T-cell (primary cell): Measurements from ENCODE around the gene GDPGP1. TPM values are rescaled to one million over a fixed set of nuclear protein-coding genes. Genes with fewer than 3 reads are reported as not detected.
A peak's percentile ranks its signal among the peaks of the same experiment; 100 is the strongest.

ENCODE experiments used
- ATAC-seq, 4 experiments: fragments of 200-7000 bp in 3 of 4; fragments of 150-1000 bp in 1 of 4; cut with Tn5 transposase; replicated peaks in 1 of 4; 1 replicate in 3 of 4; 2 replicates in 1 of 4; pipeline ENCODE4 v1.10.0; 2021; ENCODE audit warnings: moderate library complexity in 3 of 4, mild to moderate bottlenecking in 2 of 4, moderate number of reproducible peaks in 1 of 4
- CTCF ChIA-PET, 2 donors: fragments of 300-600 bp; sonication (Branson Sonifier 250); formaldehyde crosslinking; loops; one replicate each; lab custom pipeline; 2022; ENCODE audit warnings: antibody characterized with exemption in 2 of 2; lab: Charles Lee
- POLR2A ChIA-PET, 2 donors: fragments of 300-600 bp; sonication (Branson Sonifier 250); formaldehyde crosslinking; loops; one replicate each; lab custom pipeline; 2022; ENCODE audit warnings: antibody characterized with exemption in 2 of 2; lab: Charles Lee
- DNase-seq, 35 experiments: peaks; one replicate each; pipeline versions ENCODE4 v3.0.0 to v3.0.0-alpha.2; 2013 to 2023
- H3K27ac ChIP-seq: one replicate; pipeline ENCODE4 v1.5.1; 2013; ENCODE audit warnings: low read length
- H3K27me3 ChIP-seq, 2 experiments: replicated peaks in 1 of 2; 1 replicate in 1 of 2; 2 replicates in 1 of 2; pipeline versions ENCODE4 v1.6.1 to v1.7.0; 2013; ENCODE audit warnings: low read length in 1 of 2, mixed read lengths in 1 of 2; ENCODE audit not compliant: control insufficient read depth in 2 of 2, insufficient read depth in 2 of 2; ENCODE audit errors: extremely low read depth in 1 of 2
- H3K36me3 ChIP-seq, 2 donors: 1 replicate in 1 of 2; 2 replicates in 1 of 2; pipeline versions ENCODE4 v1.6.1 to v1.7.0; 2013; ENCODE audit warnings: low read length in 1 of 2; ENCODE audit not compliant: control insufficient read depth in 2 of 2, insufficient read depth in 1 of 2; ENCODE audit errors: extremely low read depth in 1 of 2
- H3K4me1 ChIP-seq, 2 experiments: 1 replicate in 1 of 2; 2 replicates in 1 of 2; pipeline versions ENCODE4 v1.6.1 to v1.7.0; 2013; ENCODE audit warnings: low read length in 2 of 2, mixed read lengths in 1 of 2; ENCODE audit not compliant: insufficient read depth in 2 of 2, control insufficient read depth in 1 of 2; ENCODE audit errors: extremely low read depth in 1 of 2
- H3K4me3 ChIP-seq, 2 donors: 1 replicate in 1 of 2; 2 replicates in 1 of 2; pipeline versions ENCODE4 v1.5.1 to v1.7.0; 2013; ENCODE audit warnings: mild to moderate bottlenecking in 2 of 2, low read length in 1 of 2, moderate library complexity in 1 of 2; ENCODE audit not compliant: control insufficient read depth in 1 of 2; ENCODE audit errors: extremely low read depth in 1 of 2
- H3K9me3 ChIP-seq: 2 replicates; pipeline ENCODE4 v1.7.0; 2013
- H3K27ac Mint-ChIP-seq, 2 donors: one replicate each; pipeline ENCODE4 v1.8.0; 2020 to 2021; ENCODE audit warnings: mild to moderate bottlenecking in 2 of 2, mixed read lengths in 2 of 2
- H3K27me3 Mint-ChIP-seq, 2 donors: one replicate each; pipeline ENCODE4 v1.8.0; 2021 to 2022; ENCODE audit warnings: mixed read lengths in 2 of 2
- H3K36me3 Mint-ChIP-seq: one replicate; pipeline ENCODE4 v1.8.0; 2021; ENCODE audit warnings: mixed read lengths
- H3K4me1 Mint-ChIP-seq, 3 donors: one replicate each; pipeline ENCODE4 v1.8.0; 2020 to 2022; ENCODE audit warnings: mixed read lengths in 3 of 3, mild to moderate bottlenecking in 1 of 3
- H3K4me3 Mint-ChIP-seq, 3 donors: one replicate each; pipeline ENCODE4 v1.8.0; 2020 to 2022; ENCODE audit warnings: mild to moderate bottlenecking in 3 of 3, mixed read lengths in 3 of 3, moderate library complexity in 3 of 3
- H3K9me3 Mint-ChIP-seq, 3 donors: one replicate each; pipeline ENCODE4 v1.8.0; 2020 to 2022; ENCODE audit warnings: mixed read lengths in 3 of 3
- WGBS: methylation state at CpG from one replicate; pipeline ENCODE4 v1.1.5; 2013; ENCODE audit warnings: missing lambda C conversion rate; ENCODE audit not compliant: insufficient coverage; 5-methylcytosine and 5-hydroxymethylcytosine counted together
- total RNA-seq, 35 experiments: library from RNA in 6 of 35; stranded (reverse) in 6 of 35; fragments of 120-200 nt in 1 of 35; gene quantifications; one replicate each; pipeline versions ENCODE4 v1.2.1 to v1.2.4 and lab custom pipeline; 2013 to 2026

GDPGP1 gene
- total RNA-seq, 5 donors from 2014 or later (not counting 1 experiment from before 2014, with no cell fraction given), result 7.9 to 14.5 (median 12.1) TPM

DNA sequence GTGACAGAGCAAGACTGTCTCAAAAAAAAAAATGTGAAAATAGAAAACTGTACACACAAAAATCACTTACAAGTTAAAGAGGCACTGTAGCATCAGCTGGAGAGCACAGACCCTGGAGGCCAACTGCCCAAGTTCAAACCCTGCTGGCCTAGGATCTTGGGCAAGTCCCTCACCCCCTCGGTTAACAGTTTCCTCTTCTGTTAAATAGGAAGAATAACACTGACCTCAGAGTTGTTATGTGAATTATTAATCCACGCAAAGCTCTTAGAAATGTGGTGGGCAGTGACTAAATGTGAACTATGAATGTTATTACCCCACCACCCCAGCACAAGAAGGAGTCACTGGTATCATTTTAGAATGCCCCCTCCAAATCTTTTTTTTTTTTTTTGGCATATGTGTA lies 11.5 kb upstream of the GDPGP1 start:
- peaks cover 7 to 17% (median 11%) of the 10 kb centered on the region in 3 donors for H3K4me1 Mint-ChIP-seq
- H3K36me3 ChIP-seq, result peaks cover 11 to 40% of the 10 kb centered on the region in 2 donors
- peaks cover 0 to 9% of the 10 kb centered on the region in 2 experiments for H3K4me1 ChIP-seq
- H3K4me3 Mint-ChIP-seq, result no peak overlapping the region
- no CpG with 5 or more reads among the region's 2 CpGs for WGBS
- no peak overlapping the region for H3K4me3 ChIP-seq
- ChIA-PET CTCF (interaction anchor here (0.5 to 1.1 kb wide), 5 partner anchors 9 to 788 kb away, joined by 3 to 5 read pairs (median 3); partner anchors contain the start of genes CIB1 (in 1 of the 2) and GDPGP1 (in 1 of the 2)), POLR2A (interaction anchor here in 1 of 2 donors (0.5 kb wide), 1 partner anchor 27 kb away, joined by 6 read pairs; no protein-coding TSS in a partner anchor)
- no peak overlapping the region for H3K27ac Mint-ChIP-seq
- no peaks in the 10 kb centered on the region for H3K27me3 Mint-ChIP-seq
- no peaks in the 10 kb centered on the region for H3K27me3 ChIP-seq
- DNase-seq (no peak), ATAC-seq (no peak)
- H3K36me3 Mint-ChIP-seq, result peaks cover 16% of the 10 kb centered on the region
- H3K9me3 Mint-ChIP-seq, result no peaks in the 10 kb centered on the region
- H3K27ac ChIP-seq, result no peak overlapping the region
- H3K9me3 ChIP-seq, result no peaks in the 10 kb centered on the region

GRCh38 chr15:90223441-90224165 lies 10.4 kb upstream of the GDPGP1 start:
- over 99% methylated on average over 17 of the region's 22 CpGs for WGBS
- ATAC-seq (no peak), DNase-seq (no peak)
- no peaks in the 10 kb centered on the region for H3K9me3 ChIP-seq
- no peak overlapping the region for H3K27ac ChIP-seq
- Mint-ChIP-seq H3K4me1 (peaks cover 7 to 15% (median 9%) of the 10 kb centered on the region in 3 donors), H3K27ac (no peak overlapping the region), H3K9me3 (no peaks in the 10 kb centered on the region), H3K27me3 (no peaks in the 10 kb centered on the region), H3K4me3 (no peak overlapping the region), H3K36me3 (peaks cover 15% of the 10 kb centered on the region)
- no peaks in the 10 kb centered on the region for H3K27me3 ChIP-seq
- H3K4me3 ChIP-seq, result no peak overlapping the region
- H3K4me1 ChIP-seq, result peaks cover 0 to 9% of the 10 kb centered on the region in 2 experiments
- CTCF ChIA-PET, result no interaction called here
- POLR2A ChIA-PET, result interaction anchor here in 1 of 2 donors (0.7 kb wide), 1 partner anchor 1266 kb away, joined by 3 read pairs; no protein-coding TSS in a partner anchor
- H3K36me3 ChIP-seq, result peaks cover 15 to 50% of the 10 kb centered on the region in 2 donors

GRCh38 chr15:90225047-90225446 lies 9.0 kb upstream of the GDPGP1 start:
- no peak overlapping the region for H3K27ac ChIP-seq
- ChIA-PET POLR2A (no interaction called here), CTCF (no interaction called here)
- peaks cover 21 to 64% of the 10 kb centered on the region in 2 donors for H3K36me3 ChIP-seq
- H3K4me1 ChIP-seq, result peaks cover 4 to 12% of the 10 kb centered on the region in 2 experiments
- no peaks in the 10 kb centered on the region for H3K9me3 ChIP-seq
- H3K27me3 ChIP-seq, result no peaks in the 10 kb centered on the region
- H3K36me3 Mint-ChIP-seq, result peaks cover 28% of the 10 kb centered on the region
- H3K4me3 Mint-ChIP-seq, result no peak overlapping the region
- DNase-seq (no peak), ATAC-seq (no peak)
- no peaks in the 10 kb centered on the region for H3K27me3 Mint-ChIP-seq
- no peak overlapping the region for H3K27ac Mint-ChIP-seq
- H3K9me3 Mint-ChIP-seq, result no peaks in the 10 kb centered on the region
- H3K4me3 ChIP-seq, result no peak overlapping the region
- 97% methylated on average over 16 of the region's 17 CpGs for WGBS
- peaks cover 14 to 17% (median 16%) of the 10 kb centered on the region in 3 donors for H3K4me1 Mint-ChIP-seq

DNA sequence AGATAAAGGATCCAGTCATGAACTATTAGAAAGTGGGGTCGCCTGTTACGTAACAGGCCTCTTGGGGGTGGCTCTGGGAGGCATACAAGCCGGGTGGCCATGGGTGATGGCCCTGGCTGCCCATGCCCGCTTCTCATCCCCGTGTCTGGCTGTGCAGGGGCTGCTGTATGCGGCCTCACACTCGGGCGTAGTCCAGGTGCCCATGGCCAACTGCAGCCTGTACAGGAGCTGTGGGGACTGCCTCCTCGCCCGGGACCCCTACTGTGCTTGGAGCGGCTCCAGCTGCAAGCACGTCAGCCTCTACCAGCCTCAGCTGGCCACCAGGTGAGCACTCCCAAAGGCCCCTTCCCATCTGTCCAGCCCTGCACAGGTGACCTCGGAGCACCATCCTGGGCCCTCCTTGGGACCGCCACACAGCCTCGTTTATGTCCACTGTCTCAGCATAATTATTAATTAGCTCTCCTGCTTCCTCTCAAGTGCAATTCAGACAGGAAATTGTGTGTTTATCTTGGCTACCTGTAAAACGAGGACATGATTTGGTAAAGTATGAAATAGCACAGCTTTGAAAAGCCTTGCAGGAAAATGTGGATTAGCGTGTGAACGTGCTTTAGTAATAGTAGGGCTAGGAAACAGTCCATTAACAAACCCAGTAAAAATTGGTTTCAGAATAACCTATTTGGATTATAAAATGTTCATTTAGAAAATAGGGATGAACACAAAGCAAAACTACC lies 8.3 kb upstream of the GDPGP1 start:
- ATAC-seq (no peak), DNase-seq (no peak)
- H3K27me3 ChIP-seq, result no peaks in the 10 kb centered on the region
- Mint-ChIP-seq H3K36me3 (peaks cover 30% of the 10 kb centered on the region), H3K9me3 (no peaks in the 10 kb centered on the region), H3K4me3 (no peak overlapping the region), H3K4me1 (peaks cover 20 to 21% (median 20%) of the 10 kb centered on the region in 3 donors), H3K27me3 (no peaks in the 10 kb centered on the region), H3K27ac (peak overlapping the region in 1 of 2 donors; percentile 12)
- ChIA-PET CTCF (no interaction called here), POLR2A (no interaction called here)
- H3K9me3 ChIP-seq, result no peaks in the 10 kb centered on the region
- H3K36me3 ChIP-seq, result peaks cover 21 to 70% of the 10 kb centered on the region in 2 donors
- H3K27ac ChIP-seq, result no peak overlapping the region
- no peak overlapping the region for H3K4me3 ChIP-seq
- H3K4me1 ChIP-seq, result peaks cover 10 to 18% of the 10 kb centered on the region in 2 experiments
- WGBS, result 96% methylated on average over 12 of the region's 18 CpGs

GRCh38 chr15:90227336-90227735 lies 6.7 kb upstream of the GDPGP1 start:
- Histone ChIP-seq H3K27ac (no peak overlapping the region), H3K9me3 (no peaks in the 10 kb centered on the region), H3K27me3 (no peaks in the 10 kb centered on the region), H3K36me3 (peaks cover 21 to 69% of the 10 kb centered on the region in 2 donors), H3K4me3 (no peak overlapping the region), H3K4me1 (peaks cover 23 to 35% of the 10 kb centered on the region in 2 experiments)
- ChIA-PET POLR2A (interaction anchor here in 1 of 2 donors (0.6 to 1.3 kb wide), 2 partner anchors 8 to 18 kb away, joined by 3 read pairs; no protein-coding TSS in a partner anchor), CTCF (interaction anchor here in 1 of 2 donors (0.6 kb wide), 1 partner anchor 35 kb away, joined by 3 read pairs; no protein-coding TSS in a partner anchor)
- H3K4me3 Mint-ChIP-seq, result no peak overlapping the region
- H3K27me3 Mint-ChIP-seq, result no peaks in the 10 kb centered on the region
- WGBS, result no CpG with 5 or more reads among the region's 7 CpGs
- ATAC-seq, result no peak
- peak overlapping the region in 1 of 2 donors; percentile 61 for H3K27ac Mint-ChIP-seq
- no peaks in the 10 kb centered on the region for H3K9me3 Mint-ChIP-seq
- H3K36me3 Mint-ChIP-seq, result peaks cover 35% of the 10 kb centered on the region
- DNase-seq, result no peak
- peaks cover 37 to 38% (median 37%) of the 10 kb centered on the region in 3 donors for H3K4me1 Mint-ChIP-seq
